DOHH2 (cell line): Measurements from ENCODE around the gene SQSTM1.

ENCODE experiments used
- H3F3A ChIP-seq: fragments of 200-600 bp; sonication (generic), shearing (Covaris generic); 2 replicates; pipeline ENCODE4 v1.6.0; 2016; ENCODE audit warnings: antibody characterized with exemption, mild to moderate bottlenecking; ENCODE audit not compliant: control insufficient read depth, insufficient read depth
- H3K27ac ChIP-seq: fragments of 200-600 bp; sonication (generic); 2 replicates; pipeline ENCODE4 v1.5.1; 2014; ENCODE audit warnings: low read depth, mild to moderate bottlenecking, low read length, moderate library complexity
- H3K27me3 ChIP-seq: fragments of 200-600 bp; sonication (generic); 2 replicates; pipeline ENCODE4 v1.6.1; 2014; ENCODE audit warnings: mild to moderate bottlenecking, low read length, mixed read lengths; ENCODE audit not compliant: control insufficient read depth
- H3K36me3 ChIP-seq: fragments of 200-600 bp; sonication (generic); 2 replicates; pipeline ENCODE4 v1.6.1; 2014; ENCODE audit warnings: mild to moderate bottlenecking, low read length, moderate library complexity, mixed read lengths; ENCODE audit not compliant: control insufficient read depth
- H3K4me1 ChIP-seq: fragments of 200-600 bp; sonication (generic); 2 replicates; pipeline ENCODE4 v1.6.1; 2014; ENCODE audit warnings: mild to moderate bottlenecking, low read length, mixed read lengths; ENCODE audit not compliant: control insufficient read depth
- H3K4me2 ChIP-seq: fragments of 200-600 bp; sonication (generic); 2 replicates; pipeline ENCODE4 v1.6.0; 2014; ENCODE audit warnings: mild to moderate bottlenecking, low read length, moderate library complexity
- H3K4me3 ChIP-seq: fragments of 200-600 bp; sonication (generic); 2 replicates; pipeline ENCODE4 v1.5.1; 2014; ENCODE audit warnings: mild to moderate bottlenecking, low read length, mixed read lengths
- H3K79me2 ChIP-seq: fragments of 200-600 bp; sonication (generic); 2 replicates; pipeline ENCODE4 v1.6.1; 2014; ENCODE audit warnings: mild to moderate bottlenecking, low read length, mixed read lengths; ENCODE audit not compliant: control insufficient read depth
- H3K9me2 ChIP-seq: fragments of 200-600 bp; sonication (generic); replicated peaks from 2 replicates; pipeline ENCODE4 v1.6.1; 2014; ENCODE audit warnings: mild to moderate bottlenecking, low read length, mixed read lengths; ENCODE audit not compliant: control insufficient read depth
- H3K9me3 ChIP-seq: fragments of 200-600 bp; sonication (generic); 2 replicates; pipeline ENCODE4 v1.6.1; 2014; ENCODE audit warnings: antibody characterized with exemption, low read length, mixed read lengths; ENCODE audit not compliant: control insufficient read depth, insufficient read depth
- H4K20me1 ChIP-seq: fragments of 200-600 bp; sonication (generic); 2 replicates; pipeline ENCODE4 v1.6.0; 2014; ENCODE audit warnings: low read depth, mild to moderate bottlenecking, antibody characterized with exemption, low read length, moderate library complexity; ENCODE audit not compliant: control insufficient read depth, insufficient read depth
- CTCF ChIP-seq: fragments of 200-600 bp; sonication (generic); IDR thresholded peaks from one replicate; pipeline ENCODE4 v1.5.1; 2014; ENCODE audit warnings: antibody characterized with exemption, mild to moderate bottlenecking, low read depth, low read length; ENCODE audit not compliant: poor library complexity, severe bottlenecking
- EZH2phosphoT487 ChIP-seq: fragments of 200-600 bp; sonication (generic); IDR thresholded peaks from 2 replicates; pipeline ENCODE4 v1.6.1; 2017; ENCODE audit warnings: borderline replicate concordance, mild to moderate bottlenecking, antibody characterized with exemption, low read length, moderate library complexity, mixed read lengths

SQSTM1 gene

GRCh38 chr5:179820483-179821297 is at the start of gene SQSTM1:
Gene SQSTM1, plus strand, starts transcription at chr5:179820905. Its CDS starts 32 bp downstream, at chr5:179820937.
- H3K27ac ChIP-seq = peak within 1 kb of the TSS; percentile 64
- no peaks in the 10 kb centered on the region for H3K9me3 ChIP-seq
- peaks cover 12% of the 10 kb centered on the region; the same call in 1 of the 2 replicates for H4K20me1 ChIP-seq
- peak within 1 kb of the TSS; percentile 98 for H3K4me2 ChIP-seq
- H3K27me3 ChIP-seq = no peaks in the 10 kb centered on the region
- peaks cover 35% of the 10 kb centered on the region for H3K36me3 ChIP-seq
- H3K4me3 ChIP-seq = peak within 1 kb of the TSS; percentile 75
- H3K9me2 ChIP-seq = no peaks in the 10 kb centered on the region
- peaks cover 27% of the 10 kb centered on the region for H3K79me2 ChIP-seq
- peaks cover 8% of the 10 kb centered on the region; the same call in 1 of the 2 replicates for H3F3A ChIP-seq
- TF ChIP-seq EZH2phosphoT487 (no peak), CTCF (no peak)
- peaks cover 37% of the 10 kb centered on the region for H3K4me1 ChIP-seq

GRCh38 chr5:179771311-179771895 is 49.3 kb upstream of the SQSTM1 start:
- H3K36me3 ChIP-seq = peaks cover 93% of the 10 kb centered on the region
- no peaks in the 10 kb centered on the region for H4K20me1 ChIP-seq
- H3K4me1 ChIP-seq = no peaks in the 10 kb centered on the region
- H3K79me2 ChIP-seq = peaks cover 23% of the 10 kb centered on the region
- no peaks in the 10 kb centered on the region for H3K27me3 ChIP-seq
- H3K4me3 ChIP-seq = no peak overlapping the region
- H3K9me2 ChIP-seq = no peaks in the 10 kb centered on the region
- H3K9me3 ChIP-seq = no peaks in the 10 kb centered on the region
- H3F3A ChIP-seq = no peaks in the 10 kb centered on the region
- TF ChIP-seq CTCF (no peak), EZH2phosphoT487 (no peak)
- no peak overlapping the region for H3K4me2 ChIP-seq
- no peak overlapping the region for H3K27ac ChIP-seq

GRCh38 chr5:179772351-179772750 is 48.4 kb upstream of the SQSTM1 start:
- H4K20me1 ChIP-seq = no peaks in the 10 kb centered on the region
- H3K27ac ChIP-seq = no peak overlapping the region
- H3K79me2 ChIP-seq = peaks cover 14% of the 10 kb centered on the region
- peaks cover 86% of the 10 kb centered on the region for H3K36me3 ChIP-seq
- H3K4me3 ChIP-seq = no peak overlapping the region
- no peaks in the 10 kb centered on the region for H3K4me1 ChIP-seq
- no peaks in the 10 kb centered on the region for H3K9me2 ChIP-seq
- TF ChIP-seq CTCF = no peak
- no peak for TF ChIP-seq EZH2phosphoT487
- peaks cover 4% of the 10 kb centered on the region; the same call in 1 of the 2 replicates for H3F3A ChIP-seq
- no peaks in the 10 kb centered on the region for H3K9me3 ChIP-seq
- no peak overlapping the region for H3K4me2 ChIP-seq
- no peaks in the 10 kb centered on the region for H3K27me3 ChIP-seq
